Activated T-cell treated with anti-CD3 and anti-CD28 coated beads, Interleukin-2, amount 50 U/mL, for 48 hours (primary cell): ENCODE data around the gene HNRNPL.
"Not testable (repeated sequence)": the region's sequence is repeated elsewhere in the genome, so short reads cannot be mapped to it uniquely, and the experiment has no call there.

ENCODE experiments used
- DNase-seq, 2 experiments: peaks; one replicate each; pipeline ENCODE4 v3.0.0-alpha.2; 2020

HNRNPL gene

GRCh38 chr19:38849860-38850435 is at the start of gene HNRNPL:
Gene HNRNPL (minus strand): TSS chr19:38849986. CDS start chr19:38849966, 20 bp downstream.
- peak; percentile 99 for DNase-seq

GRCh38 chr19:38898788-38899446 is 49.1 kb upstream of the HNRNPL start:
- no peak for DNase-seq

GRCh38 chr19:38894968-38895367 is 45.2 kb upstream of the HNRNPL start:
- DNase-seq = no peak

GRCh38 chr19:38893341-38893771 is 43.6 kb upstream of the HNRNPL start:
- no peak for DNase-seq

- DNase-seq = no peak
Observed at GRCh38 chr19:38892841-38893240, 43.1 kb upstream of the HNRNPL start.

GRCh38 chr19:38891771-38892170 is 42.0 kb upstream of the HNRNPL start:
- DNase-seq = no peak

- no peak for DNase-seq
Observed at GRCh38 chr19:38890686-38891085, 40.9 kb upstream of the HNRNPL start.

- no peak for DNase-seq
Observed at GRCh38 chr19:38889803-38890202, 40.0 kb upstream of the HNRNPL start.

- DNase-seq = no peak
Observed at GRCh38 chr19:38888876-38889275, 39.1 kb upstream of the HNRNPL start.

GRCh38 chr19:38884691-38885090 is 34.9 kb upstream of the HNRNPL start:
- not testable (repeated sequence) for DNase-seq

GRCh38 chr19:38883286-38883685 is 33.5 kb upstream of the HNRNPL start:
- no peak for DNase-seq

GRCh38 chr19:38880882-38881609 is 31.3 kb upstream of the HNRNPL start:
- DNase-seq = no peak

GRCh38 chr19:38880076-38880881 is 30.5 kb upstream of the HNRNPL start:
- DNase-seq = no peak

GRCh38 chr19:38879400-38879751 is 29.6 kb upstream of the HNRNPL start:
- DNase-seq = no peak

GRCh38 chr19:38878575-38879399 is 29.0 kb upstream of the HNRNPL start:
- DNase-seq = peak in 1 of 2 experiments; percentile 48

- DNase-seq = peak; percentile 74 to 82
Observed at GRCh38 chr19:38877781-38878574, 28.2 kb upstream of the HNRNPL start, which contains the start of gene RINL. Gene RINL (minus strand): TSS chr19:38878275. CDS start chr19:38876742, 1,533 bp downstream.

GRCh38 chr19:38875656-38876395 is 26.0 kb upstream of the HNRNPL start:
- DNase-seq = no peak

GRCh38 chr19:38873400-38873799 is 23.6 kb upstream of the HNRNPL start:
- DNase-seq = not testable (repeated sequence)

GRCh38 chr19:38870612-38871011 is 20.8 kb upstream of the HNRNPL start:
- no peak for DNase-seq

GRCh38 chr19:38869836-38870607 is 20.2 kb upstream of the HNRNPL start:
- DNase-seq = peak; percentile 95 to 96
